HG03135 (cell line): Measurements from ENCODE around the gene MAN1A1.

ENCODE experiments used
- ATAC-seq: cut with Tn5 transposase; IDR thresholded peaks from one replicate; pipeline ENCODE4 v1.9.1; 2021; ENCODE audit warnings: mild to moderate bottlenecking, moderate library complexity; ENCODE audit not compliant: unreplicated experiment

Gene MAN1A1

GRCh38 chr6:119276211-119276610 lies 73.3 kb downstream of the MAN1A1 start:
- ATAC-seq = no peak

- ATAC-seq = no peak
Measured at GRCh38 chr6:119274197-119274595, 75.4 kb downstream of the MAN1A1 start.

- ATAC-seq = no peak
Measured at GRCh38 chr6:119273272-119274196, 76.0 kb downstream of the MAN1A1 start.

- ATAC-seq = no peak
Measured at GRCh38 chr6:119270545-119270944, 79.0 kb downstream of the MAN1A1 start.

DNA sequence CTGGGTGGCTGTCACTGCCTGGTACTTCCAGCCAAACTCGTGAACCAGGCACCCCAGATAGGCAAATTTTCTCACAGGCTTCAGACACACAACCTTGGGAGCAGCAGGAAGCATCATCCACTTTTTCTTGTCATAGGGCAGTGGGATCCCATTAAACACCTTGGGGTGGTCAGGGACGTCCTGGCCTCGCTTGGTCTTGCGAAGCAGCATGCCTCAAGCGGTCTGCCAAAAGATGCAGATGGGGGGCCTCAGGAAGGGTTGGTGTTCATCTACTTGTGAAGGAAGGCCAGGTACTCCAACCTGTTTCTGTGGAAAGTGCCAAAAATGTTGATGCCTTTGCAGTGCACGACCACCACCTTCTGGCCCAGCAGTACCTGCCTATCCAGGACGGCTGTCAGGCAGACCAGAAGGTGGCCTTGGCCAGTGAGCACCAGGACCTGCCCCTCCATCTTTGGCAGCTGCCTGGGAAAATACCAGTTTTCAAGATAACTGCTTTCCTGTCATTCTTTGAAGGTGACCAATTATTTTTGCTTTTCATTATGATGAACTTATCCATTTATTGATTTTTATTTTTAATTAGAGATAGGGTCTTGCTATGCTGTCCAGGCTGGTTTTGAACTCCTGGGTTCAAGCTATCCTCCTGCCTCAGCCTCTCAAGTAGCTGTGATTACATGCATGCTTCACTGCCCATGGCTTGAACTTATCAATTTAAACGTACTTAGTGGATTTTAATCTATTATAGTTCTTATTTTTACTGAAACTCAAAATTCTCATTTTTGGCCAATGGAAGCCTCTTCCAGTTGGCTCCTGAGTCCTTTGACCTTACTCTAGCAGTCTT lies 80.1 kb downstream of the MAN1A1 start:
- no peak for ATAC-seq

DNA sequence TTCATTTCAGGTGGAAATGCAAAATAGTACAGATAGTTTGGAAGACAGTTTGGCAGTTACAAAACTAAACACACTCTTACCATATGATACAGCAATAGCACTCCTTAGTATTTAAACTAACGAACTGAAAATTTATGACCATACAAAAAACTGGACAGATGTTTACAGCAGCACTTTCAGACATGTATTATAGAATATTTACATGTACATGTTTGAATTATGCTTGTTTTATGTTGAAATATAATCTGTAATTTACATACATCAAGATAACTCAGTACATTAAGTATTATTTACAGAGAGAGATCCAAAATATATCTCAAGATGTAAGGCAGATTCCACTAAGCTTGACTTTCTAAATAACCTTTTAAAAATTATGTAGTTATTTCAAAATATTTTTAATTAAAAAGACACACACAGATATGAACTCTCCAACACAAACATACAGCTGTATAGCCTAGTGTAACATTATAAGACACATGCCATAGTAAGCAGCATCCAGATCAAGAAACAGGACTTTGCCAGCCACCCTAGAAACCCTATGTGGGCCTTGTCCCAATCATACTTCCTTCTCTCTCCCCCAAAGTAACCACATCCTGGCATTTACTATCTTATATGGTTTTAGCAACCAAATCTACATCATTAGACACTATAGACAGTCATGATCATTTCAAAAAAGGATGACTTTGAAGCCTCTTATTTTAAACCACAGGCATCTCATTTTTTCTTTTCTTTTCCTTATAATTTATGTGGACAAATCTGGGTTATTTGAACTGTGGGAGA lies 82.2 kb downstream of the MAN1A1 start:
- ATAC-seq = no peak

GRCh38 chr6:119264854-119265397 lies 84.6 kb downstream of the MAN1A1 start:
- no peak for ATAC-seq

DNA sequence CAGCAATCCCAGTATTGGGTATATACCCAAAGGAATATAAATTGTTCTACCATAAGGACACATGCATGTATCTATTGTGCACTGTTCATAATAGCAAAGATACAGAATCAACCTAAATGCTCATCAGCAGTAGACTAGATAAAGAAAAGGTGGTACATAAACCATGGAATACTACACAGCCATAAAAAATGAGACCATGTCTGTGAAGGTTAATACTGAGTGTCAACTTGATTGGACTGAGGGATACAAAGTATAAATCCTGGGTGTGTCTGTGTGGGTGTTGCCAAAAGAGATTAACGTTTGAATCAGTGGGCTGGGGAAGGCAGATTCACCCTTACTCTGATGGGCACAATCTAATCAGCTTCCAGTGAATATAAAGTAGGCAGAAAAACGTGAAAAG lies 86.9 kb downstream of the MAN1A1 start:
- no peak for ATAC-seq

GRCh38 chr6:119261944-119262284 lies 87.6 kb downstream of the MAN1A1 start:
- no peak for ATAC-seq

DNA sequence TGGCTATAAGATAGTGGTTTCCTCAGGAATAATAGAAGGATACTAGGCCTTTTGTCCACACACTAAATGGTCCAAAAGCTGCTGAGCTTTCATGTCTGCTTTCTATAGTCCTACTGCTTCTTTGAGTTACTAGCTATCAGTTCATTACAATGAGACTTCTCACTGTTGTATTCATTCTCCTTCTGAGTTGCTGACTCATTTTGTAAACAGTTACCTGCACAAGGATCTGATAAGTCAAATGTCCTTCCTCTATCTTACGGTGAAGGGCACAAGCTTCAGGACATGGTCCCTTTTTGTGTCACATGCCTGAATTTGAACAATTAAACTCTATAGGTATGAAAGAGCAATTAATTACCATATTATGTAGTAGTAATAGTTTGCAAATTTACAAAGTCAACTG lies 90.5 kb downstream of the MAN1A1 start:
- no peak for ATAC-seq

GRCh38 chr6:119257726-119258125 lies 91.8 kb downstream of the MAN1A1 start:
- ATAC-seq = no peak

DNA sequence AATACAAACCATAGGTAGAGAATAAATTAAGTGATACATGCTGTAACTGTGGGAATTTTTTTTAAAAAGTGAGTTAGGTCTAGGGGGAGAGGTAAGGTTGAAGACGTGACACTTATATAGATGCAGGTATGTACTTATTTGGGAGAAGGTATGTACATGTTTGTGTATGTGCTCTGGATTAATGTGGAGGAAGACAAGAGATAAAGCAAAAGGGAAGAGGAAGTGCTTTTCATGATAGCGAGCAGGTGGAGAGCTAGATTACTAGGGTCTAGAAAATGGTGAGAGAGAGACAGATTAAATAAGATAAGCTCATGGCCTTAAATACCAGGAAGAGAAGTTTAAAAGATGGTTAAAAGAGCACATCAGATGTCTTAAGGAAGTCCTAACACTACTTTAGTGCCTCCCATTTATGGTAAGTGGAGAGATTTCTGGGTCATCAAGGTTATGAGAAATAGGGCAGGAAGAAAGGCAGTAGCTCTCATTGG lies 92.5 kb downstream of the MAN1A1 start:
- no peak for ATAC-seq

- ATAC-seq = no peak
Measured at GRCh38 chr6:119256392-119256791, 93.2 kb downstream of the MAN1A1 start.

DNA sequence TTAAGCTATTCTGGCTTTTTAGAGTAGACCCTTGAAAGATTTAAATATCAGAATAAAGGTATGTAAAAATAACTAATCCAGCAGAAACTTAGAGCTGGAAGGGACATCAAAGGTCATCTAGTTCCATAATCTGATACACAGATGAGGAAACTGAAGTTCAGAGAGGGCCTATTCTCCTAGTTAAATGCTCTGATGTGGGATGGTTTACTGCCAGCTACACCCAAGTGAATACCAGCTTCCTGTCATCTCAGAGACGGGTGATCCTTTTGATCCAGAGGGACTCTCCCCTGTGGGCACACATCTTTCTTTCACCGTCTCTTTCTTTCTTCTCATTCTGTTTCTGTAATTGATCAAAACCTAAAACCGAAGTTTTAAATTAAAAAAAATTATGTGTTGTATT lies 94.1 kb downstream of the MAN1A1 start:
- ATAC-seq = no peak

- ATAC-seq = no peak
Measured at GRCh38 chr6:119250036-119250435, 99.5 kb downstream of the MAN1A1 start.

DNA sequence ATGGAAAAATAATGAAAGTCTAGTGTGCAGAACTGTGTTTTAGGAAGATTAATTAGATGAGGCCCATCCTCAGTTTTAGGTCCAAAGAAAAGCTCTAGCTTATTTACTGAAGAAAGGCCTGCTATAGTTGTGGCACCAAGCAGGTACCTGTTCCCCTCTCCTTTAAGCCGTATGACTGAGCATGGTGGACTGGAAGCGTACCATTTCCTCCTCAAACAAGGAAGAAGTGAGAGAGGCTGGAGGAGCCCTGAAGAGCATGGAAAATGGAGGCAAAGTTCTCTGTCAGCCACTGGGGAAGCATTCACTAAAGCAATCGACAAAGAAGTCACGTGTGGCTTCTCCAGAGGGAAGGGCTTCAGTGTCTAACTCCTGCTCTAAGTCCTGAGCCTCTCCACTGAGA lies 100.2 kb downstream of the MAN1A1 start:
- ATAC-seq = no peak

DNA sequence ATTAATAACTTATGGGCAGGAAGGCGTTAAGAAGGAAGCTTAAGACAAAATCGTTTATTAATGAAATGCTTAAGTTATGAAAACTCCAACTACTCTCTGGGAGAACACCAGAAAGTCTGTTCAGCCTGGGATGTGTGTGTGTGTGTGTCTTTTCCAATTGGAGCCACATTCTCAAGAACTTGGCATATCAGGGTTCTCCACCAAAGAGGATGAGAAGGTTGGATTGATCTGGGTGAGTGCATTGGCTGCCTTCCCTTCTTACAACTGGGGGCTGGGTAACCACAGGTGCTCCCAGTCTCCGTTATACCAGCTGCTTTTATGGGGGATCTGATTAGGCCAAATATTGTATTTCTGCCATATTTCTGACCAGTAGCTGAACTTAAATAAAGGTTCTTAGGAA lies 102.1 kb downstream of the MAN1A1 start:
- no peak for ATAC-seq

GRCh38 chr6:119243657-119244056 lies 105.9 kb downstream of the MAN1A1 start:
- no peak for ATAC-seq

- no peak for ATAC-seq
Measured at GRCh38 chr6:119243037-119243436, 106.5 kb downstream of the MAN1A1 start.

DNA sequence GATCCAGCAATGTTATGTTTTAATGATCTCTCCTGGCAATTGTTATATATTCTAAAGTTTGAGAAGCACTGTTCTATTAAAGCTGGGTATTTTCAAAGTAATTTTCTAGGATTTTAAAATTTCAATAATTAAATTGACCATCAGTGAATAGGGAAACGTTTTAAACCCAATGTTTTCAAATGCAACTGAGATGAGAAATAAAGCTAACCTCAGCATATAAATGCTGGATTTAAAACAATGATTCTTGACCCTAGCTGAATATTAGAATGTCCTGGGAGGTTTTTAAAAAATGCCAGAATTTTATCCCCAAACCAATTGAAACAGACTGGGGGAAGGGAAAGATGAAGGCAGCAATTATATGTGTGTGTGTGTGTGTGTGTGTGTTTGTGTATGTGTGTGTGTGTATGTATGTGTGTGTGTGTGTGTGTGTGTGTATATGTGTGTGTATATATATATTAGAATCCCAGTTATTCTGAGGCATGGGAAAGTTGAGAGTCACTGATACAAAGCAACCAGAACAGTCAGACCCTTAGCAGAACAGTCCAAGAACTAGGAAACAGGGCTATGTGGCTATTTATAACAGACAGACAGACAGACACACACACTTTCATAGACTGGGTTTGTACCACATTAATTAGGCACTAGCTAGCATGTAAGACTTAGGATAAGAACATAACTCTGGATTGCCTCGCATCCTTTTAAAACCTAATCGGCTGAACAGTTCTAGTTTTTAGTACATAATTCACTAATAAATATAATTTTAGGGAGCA lies 107.8 kb downstream of the MAN1A1 start:
- ATAC-seq = no peak
